K562 (cell line): ENCODE measurements around the gene DOK7. TPM values are rescaled to one million over a fixed set of nuclear protein-coding genes. Genes with fewer than 3 reads are reported as not detected.

Source experiments
- CBX5 ChIP-seq: IDR thresholded peaks from 2 replicates; pipeline ENCODE4 v1.6.1; 2014; ENCODE audit warnings: low read depth, borderline replicate concordance
- MBD2 ChIP-seq: sonication (generic); IDR thresholded peaks from 2 replicates; pipeline ENCODE4 v1.6.1; 2016; ENCODE audit warnings: low read depth, borderline replicate concordance
- MXI1 ChIP-seq: IDR thresholded peaks from 2 replicates; pipeline ENCODE4 v1.6.1; 2011; ENCODE audit warnings: low read depth, mild to moderate bottlenecking, improper control_type of control experiment, low read length
- PTBP1 ChIP-seq: fragments of 200-400 bp; formaldehyde crosslinking; IDR thresholded peaks from 2 replicates; pipeline ENCODE4 v1.6.1; 2017; ENCODE audit warnings: low read depth, low read length
- SMARCB1 ChIP-seq: IDR thresholded peaks from 2 replicates; pipeline ENCODE4 v1.6.1; 2011; ENCODE audit warnings: improper control_type of control experiment, low read depth; ENCODE audit not compliant: insufficient read length
- SMARCE1 ChIP-seq: fragments of 450-650 bp; IDR thresholded peaks from 2 replicates; pipeline ENCODE4 v1.7.1; 2016; ENCODE audit warnings: mild to moderate bottlenecking
- TEAD2 ChIP-seq: fragments of 450-650 bp; IDR thresholded peaks from 2 replicates; pipeline ENCODE4 v1.6.1; 2016; ENCODE audit warnings: missing genetic modification characterization, control low read depth, missing compliant biosample characterization
- TGIF2 ChIP-seq: sonication (generic); formaldehyde crosslinking; IDR thresholded peaks from 2 replicates; pipeline ENCODE4 v1.8.1; 2022; ENCODE audit warnings: mild to moderate bottlenecking, missing genetic modification reagents, moderate library complexity
- polyA plus RNA-seq, 8 experiments: library from polyadenylated mRNA; depleted of rRNA in 4 of 8; stranded (reverse) in 5 of 8; unstranded in 3 of 8; fragments of >200 nt; fragmentation: Nextera tagmentation in 2 of 8; fragmentation: Illumina TruSeq in 1 of 8; extraction: Ambion mirVana in 2 of 8; extraction: Trizol in 1 of 8; gene quantifications; 2 replicates each; pipeline versions ENCODE4 v1.2.1 to v1.2.3, GENCODE V29; 2011 to 2014; ENCODE audit warnings: inconsistent platforms in 1 of 8, missing spikeins in 1 of 8
- total RNA-seq, 7 experiments: library from RNA; depleted of rRNA in 6 of 7; stranded (reverse); fragments of >200 nt in 6 of 7; fragmentation: Illumina TruSeq in 2 of 7; extraction: Trizol in 2 of 7; gene quantifications; 2 replicates each; pipeline versions ENCODE4 v1.2.1 to v1.2.3, GENCODE V29; 2011 to 2021; ENCODE audit warnings: low replicate concordance in 1 of 7
- TF ChIP-seq, protein P1 (sequence below): fragments of 450-650 bp; conservative IDR thresholded peaks from 2 replicates; pipeline ENCODE4 v1.6.1; 2016; ENCODE audit warnings: missing genetic modification characterization, low read depth, mild to moderate bottlenecking, control low read depth, missing compliant biosample characterization
- TF ChIP-seq, protein P2 (sequence below), 2 experiments: fragments of 450-650 bp; IDR thresholded peaks; 2 replicates each; pipeline ENCODE4 v1.6.1; 2016

Gene DOK7
- total and polyA plus RNA-seq, 9 of the 15 experiments (the other 6 are each of a cell fraction or from before 2014, with no cell fraction given) = not detected

DNA sequence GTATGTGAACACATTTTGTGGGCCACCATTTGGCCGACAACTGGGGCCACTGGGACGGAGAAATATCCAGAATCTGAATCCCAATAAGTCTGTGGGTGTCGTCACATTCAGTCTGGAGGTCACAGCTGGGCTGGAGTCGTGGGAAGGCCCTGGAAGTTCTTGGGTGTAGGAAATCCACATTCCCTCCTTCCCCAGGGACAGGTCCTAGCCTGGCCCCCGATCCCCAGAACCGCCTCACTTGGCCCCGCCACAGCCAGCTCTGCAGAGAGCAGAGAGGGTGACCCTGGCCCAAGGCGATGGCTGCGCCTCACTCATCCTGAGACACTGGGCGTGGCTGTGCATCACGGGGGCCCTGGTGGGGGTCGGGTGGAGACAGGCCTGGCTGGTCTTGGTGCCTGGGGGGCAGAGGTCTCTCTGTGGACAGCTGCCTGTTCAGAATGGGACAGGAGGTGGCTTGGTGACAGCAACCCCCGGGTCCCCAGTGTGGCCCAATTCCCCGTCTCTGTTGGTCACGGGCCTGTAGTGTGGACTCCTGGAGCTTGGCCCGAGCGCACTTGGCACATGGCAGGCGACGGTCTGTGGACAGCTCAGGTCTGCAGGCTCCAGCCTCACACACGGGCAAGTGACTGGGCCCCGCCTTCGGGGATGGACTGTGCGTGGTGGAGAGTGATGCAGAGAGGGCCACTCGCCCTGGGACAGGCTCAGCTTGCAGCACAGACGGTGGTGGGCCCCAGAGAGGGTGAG is 16.4 kb downstream of the DOK7 start (continued):
- TF ChIP-seq SMARCB1 (no peak), CBX5 (no peak), MBD2 (no peak), PTBP1 (no peak), SMARCE1 (no peak), MXI1 (no peak), TGIF2 (CRISPR knock-in tag) (no peak), TEAD2 (tag) (no peak)
- TF ChIP-seq, protein P1, sequence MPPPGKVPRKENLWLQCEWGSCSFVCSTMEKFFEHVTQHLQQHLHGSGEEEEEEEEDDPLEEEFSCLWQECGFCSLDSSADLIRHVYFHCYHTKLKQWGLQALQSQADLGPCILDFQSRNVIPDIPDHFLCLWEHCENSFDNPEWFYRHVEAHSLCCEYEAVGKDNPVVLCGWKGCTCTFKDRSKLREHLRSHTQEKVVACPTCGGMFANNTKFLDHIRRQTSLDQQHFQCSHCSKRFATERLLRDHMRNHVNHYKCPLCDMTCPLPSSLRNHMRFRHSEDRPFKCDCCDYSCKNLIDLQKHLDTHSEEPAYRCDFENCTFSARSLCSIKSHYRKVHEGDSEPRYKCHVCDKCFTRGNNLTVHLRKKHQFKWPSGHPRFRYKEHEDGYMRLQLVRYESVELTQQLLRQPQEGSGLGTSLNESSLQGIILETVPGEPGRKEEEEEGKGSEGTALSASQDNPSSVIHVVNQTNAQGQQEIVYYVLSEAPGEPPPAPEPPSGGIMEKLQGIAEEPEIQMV = no peak
- TF ChIP-seq, protein P2, sequence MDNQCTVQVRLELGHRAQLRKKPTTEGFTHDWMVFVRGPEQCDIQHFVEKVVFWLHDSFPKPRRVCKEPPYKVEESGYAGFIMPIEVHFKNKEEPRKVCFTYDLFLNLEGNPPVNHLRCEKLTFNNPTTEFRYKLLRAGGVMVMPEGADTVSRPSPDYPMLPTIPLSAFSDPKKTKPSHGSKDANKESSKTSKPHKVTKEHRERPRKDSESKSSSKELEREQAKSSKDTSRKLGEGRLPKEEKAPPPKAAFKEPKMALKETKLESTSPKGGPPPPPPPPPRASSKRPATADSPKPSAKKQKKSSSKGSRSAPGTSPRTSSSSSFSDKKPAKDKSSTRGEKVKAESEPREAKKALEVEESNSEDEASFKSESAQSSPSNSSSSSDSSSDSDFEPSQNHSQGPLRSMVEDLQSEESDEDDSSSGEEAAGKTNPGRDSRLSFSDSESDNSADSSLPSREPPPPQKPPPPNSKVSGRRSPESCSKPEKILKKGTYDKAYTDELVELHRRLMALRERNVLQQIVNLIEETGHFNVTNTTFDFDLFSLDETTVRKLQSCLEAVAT (IDR thresholded peaks at IDR 0.05) = no peak
- TF ChIP-seq, all 486 proteins: peak for 0
